Measurements from ENCODE around the gene CERS2.
A peak's percentile ranks its signal among the peaks of the same experiment; 100 is the strongest.

CERS2 gene

GRCh38 chr1:151009206-151009587 is 34.6 kb upstream of the CERS2 start:
- no peak for DNase-seq (ENCODE audit: low spot score)
- no peak for TF ChIP-seq CTCF (IDR thresholded peaks at IDR 0.05; ENCODE audit: extremely low read depth, missing control alignments)

- TF ChIP-seq CTCF (IDR thresholded peaks at IDR 0.05; ENCODE audit: extremely low read depth, missing control alignments): no peak
- peak; percentile 97 for DNase-seq (ENCODE audit: low spot score)
Measured at GRCh38 chr1:151008244-151009205, 33.9 kb upstream of the CERS2 start, which contains the start of gene PRUNE1. TSS of gene PRUNE1 (plus strand) at chr1:151008449. CDS start at chr1:151008633, 184 bp downstream.

GRCh38 chr1:151007853-151008243 is 33.2 kb upstream of the CERS2 start:
- TF ChIP-seq CTCF (IDR thresholded peaks at IDR 0.05; ENCODE audit: extremely low read depth, missing control alignments): no peak
- no peak for DNase-seq (ENCODE audit: low spot score)

GRCh38 chr1:151006327-151007052 is 31.9 kb upstream of the CERS2 start, which contains the start of gene MINDY1:
TSS of gene MINDY1 (minus strand) at chr1:151006902. CDS start at chr1:151002617, 4,285 bp downstream.
- peak; percentile 74 for DNase-seq (ENCODE audit: low spot score)
- TF ChIP-seq CTCF (IDR thresholded peaks at IDR 0.05; ENCODE audit: extremely low read depth, missing control alignments): no peak

GRCh38 chr1:151005729-151006319 is 31.2 kb upstream of the CERS2 start:
- no peak for DNase-seq (ENCODE audit: low spot score)
- TF ChIP-seq CTCF (IDR thresholded peaks at IDR 0.05; ENCODE audit: extremely low read depth, missing control alignments): no peak

- no peak for DNase-seq (ENCODE audit: low spot score)
- TF ChIP-seq CTCF (IDR thresholded peaks at IDR 0.05; ENCODE audit: extremely low read depth, missing control alignments): no peak
Measured at GRCh38 chr1:151003180-151003579, 28.5 kb upstream of the CERS2 start.

All from GM20000 (cell line).